Parathyroid adenoma (tissue), 2 donors: ENCODE measurements around the gene SEMA3B.
A peak's percentile ranks its signal among the peaks of the same experiment; 100 is the strongest.

Source experiments
- H2AFZ ChIP-seq: fragments of 300-600 bp; sonication (generic); one replicate; pipeline ENCODE4 v1.7.0; 2017; ENCODE audit warnings: antibody characterized with exemption, mild to moderate bottlenecking
- H3K27ac ChIP-seq: fragments of 300-600 bp; sonication (generic); one replicate; pipeline ENCODE4 v1.7.0; 2017
- H3K27me3 ChIP-seq: fragments of 300-600 bp; sonication (generic); one replicate; pipeline ENCODE4 v1.7.0; 2017; ENCODE audit warnings: low read length; ENCODE audit not compliant: control insufficient read depth, insufficient read depth
- H3K36me3 ChIP-seq: fragments of 300-600 bp; sonication (generic); one replicate; pipeline ENCODE4 v1.7.0; 2017; ENCODE audit warnings: low read length; ENCODE audit not compliant: control insufficient read depth, insufficient read depth
- H3K4me1 ChIP-seq: fragments of 300-600 bp; sonication (generic); one replicate; pipeline ENCODE4 v1.7.0; 2017; ENCODE audit warnings: control low read depth
- H3K4me2 ChIP-seq: fragments of 300-600 bp; sonication (generic); one replicate; pipeline ENCODE4 v1.7.0; 2017; ENCODE audit warnings: low read length
- H3K4me3 ChIP-seq: fragments of 300-600 bp; sonication (generic); one replicate; pipeline ENCODE4 v1.7.0; 2017; ENCODE audit warnings: low read depth, low read length
- H3K79me2 ChIP-seq: fragments of 300-600 bp; sonication (generic); one replicate; pipeline ENCODE4 v1.7.0; 2017; ENCODE audit warnings: control low read depth
- H3K9ac ChIP-seq: fragments of 300-600 bp; sonication (generic); one replicate; pipeline ENCODE4 v1.7.0; 2017; ENCODE audit warnings: mild to moderate bottlenecking
- H3K9me3 ChIP-seq: fragments of 300-600 bp; sonication (generic); one replicate; pipeline ENCODE4 v1.7.0; 2017; ENCODE audit warnings: low read length; ENCODE audit not compliant: control insufficient read depth
- CTCF ChIP-seq: fragments of 300-600 bp; sonication (generic); IDR thresholded peaks from one replicate; pipeline ENCODE4 v1.7.0; 2017; ENCODE audit warnings: antibody characterized with exemption, mild to moderate bottlenecking
- donor health status: primary hyperparathyroidism.

Gene SEMA3B

GRCh38 chr3:50319181-50319893 is 50.4 kb downstream of the SEMA3B start:
- Histone ChIP-seq H3K27ac (no peak overlapping the region), H3K79me2 (peaks cover 7% of the 10 kb centered on the region), H3K4me2 (peak overlapping the region; percentile 97), H2AFZ (no peak overlapping the region), H3K27me3 (no peaks in the 10 kb centered on the region), H3K4me3 (no peak overlapping the region), H3K9me3 (no peaks in the 10 kb centered on the region), H3K9ac (no peak overlapping the region), H3K36me3 (no peaks in the 10 kb centered on the region), H3K4me1 (peaks cover 28% of the 10 kb centered on the region)
- no peak for TF ChIP-seq CTCF

GRCh38 chr3:50319894-50320625 is 51.1 kb downstream of the SEMA3B start:
- no peak overlapping the region for H3K9ac ChIP-seq
- H2AFZ ChIP-seq: no peak overlapping the region
- H3K4me1 ChIP-seq: peaks cover 30% of the 10 kb centered on the region
- H3K9me3 ChIP-seq: no peaks in the 10 kb centered on the region
- no peak for TF ChIP-seq CTCF
- peak overlapping the region; percentile 97 for H3K4me2 ChIP-seq
- H3K27ac ChIP-seq: peak overlapping the region; percentile 88
- H3K36me3 ChIP-seq: no peaks in the 10 kb centered on the region
- peaks cover 7% of the 10 kb centered on the region for H3K79me2 ChIP-seq
- peak overlapping the region; percentile 89 for H3K4me3 ChIP-seq
- no peaks in the 10 kb centered on the region for H3K27me3 ChIP-seq

GRCh38 chr3:50320853-50321335 is 51.9 kb downstream of the SEMA3B start:
- Histone ChIP-seq H3K27ac (peak overlapping the region; percentile 88), H3K79me2 (peaks cover 7% of the 10 kb centered on the region), H2AFZ (peak overlapping the region; percentile 83), H3K9me3 (no peaks in the 10 kb centered on the region), H3K36me3 (no peaks in the 10 kb centered on the region), H3K4me1 (peaks cover 30% of the 10 kb centered on the region), H3K4me3 (peak overlapping the region; percentile 89), H3K27me3 (no peaks in the 10 kb centered on the region), H3K4me2 (peak overlapping the region; percentile 97), H3K9ac (no peak overlapping the region)
- TF ChIP-seq CTCF: no peak

- Histone ChIP-seq H3K4me2 (peak overlapping the region; percentile 97), H3K9ac (peak overlapping the region; percentile 25), H3K27me3 (no peaks in the 10 kb centered on the region), H3K4me1 (peaks cover 30% of the 10 kb centered on the region), H3K79me2 (peaks cover 7% of the 10 kb centered on the region), H2AFZ (peak overlapping the region; percentile 83), H3K27ac (peak overlapping the region; percentile 88), H3K36me3 (no peaks in the 10 kb centered on the region), H3K4me3 (peak overlapping the region; percentile 89), H3K9me3 (no peaks in the 10 kb centered on the region)
- TF ChIP-seq CTCF: peak; percentile 38
Measured at GRCh38 chr3:50321336-50322114, 52.6 kb downstream of the SEMA3B start.
